Measurements from ENCODE around the gene TSPEAR.

The TSPEAR gene
- 0 reads per million in 2 donors for total RNA-seq

DNA sequence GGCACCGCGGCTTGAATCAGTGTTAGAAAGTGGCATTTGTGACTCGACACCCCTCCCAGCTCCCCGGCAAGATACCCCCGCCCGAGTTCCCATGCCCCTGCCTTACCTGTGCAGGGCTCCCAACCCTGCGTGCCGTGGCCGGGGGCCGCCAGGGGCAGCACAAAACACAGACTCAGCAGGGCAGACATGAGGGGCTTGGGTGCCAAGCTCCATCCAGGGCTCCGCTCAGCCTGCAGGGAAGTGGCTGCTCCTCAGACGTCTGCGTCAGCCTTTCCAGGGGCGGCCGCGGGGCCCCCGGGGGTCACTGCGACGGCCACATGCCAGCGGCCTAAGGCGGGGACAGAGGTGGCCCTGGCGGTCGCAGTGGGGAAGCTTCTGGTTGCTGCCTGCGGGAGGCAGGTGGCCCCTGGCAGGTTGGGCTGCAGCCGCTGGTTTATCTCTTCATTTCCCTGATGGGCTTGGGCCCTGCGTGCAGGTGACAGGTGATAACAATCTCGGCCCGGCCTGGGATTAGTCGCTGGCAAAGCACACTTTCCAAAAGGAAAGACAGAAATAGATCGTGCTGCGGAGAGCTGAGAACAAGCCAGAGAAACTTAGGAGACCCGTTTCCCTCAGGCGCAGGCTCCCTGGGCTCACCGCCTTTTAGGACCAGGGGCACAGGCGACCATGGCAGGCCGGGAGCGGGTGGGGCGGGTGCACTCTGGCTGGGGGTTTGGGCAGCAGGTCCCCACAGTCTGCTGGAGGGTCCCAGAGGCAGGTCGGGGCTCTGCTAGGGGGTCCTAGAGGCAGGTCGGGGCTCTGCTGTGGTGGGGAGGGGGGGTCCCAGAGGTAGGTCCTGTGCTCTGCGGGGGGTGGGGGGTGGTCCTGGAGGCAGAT lies at the start of gene TSPEAR:
Gene TSPEAR (minus strand): TSS at position 246 of the 876 bp plus-strand sequence. CDS start 58 bp downstream, at position 188.
- DNase-seq = no peak

DNA sequence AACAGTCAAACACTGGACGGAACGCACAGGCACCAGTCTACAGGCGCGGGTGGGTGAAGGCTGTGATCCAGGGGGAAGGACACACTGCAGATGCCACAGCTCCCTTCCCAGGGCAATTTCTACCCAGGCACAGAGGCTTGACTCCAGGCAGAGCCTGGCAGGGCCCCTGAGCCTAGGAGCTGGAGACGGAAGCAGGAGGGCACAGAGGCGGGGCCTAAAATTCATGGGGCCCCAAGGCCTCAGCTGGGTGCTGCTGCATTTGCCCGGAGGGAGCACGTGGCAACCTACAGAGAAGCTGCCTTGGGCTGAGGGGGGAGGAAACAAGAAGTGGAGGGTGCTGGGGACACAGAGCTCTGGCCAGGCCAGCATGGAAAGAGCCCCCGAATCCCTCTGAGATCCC lies 49.0 kb upstream of the TSPEAR start:
- DNase-seq = no peak

DNA sequence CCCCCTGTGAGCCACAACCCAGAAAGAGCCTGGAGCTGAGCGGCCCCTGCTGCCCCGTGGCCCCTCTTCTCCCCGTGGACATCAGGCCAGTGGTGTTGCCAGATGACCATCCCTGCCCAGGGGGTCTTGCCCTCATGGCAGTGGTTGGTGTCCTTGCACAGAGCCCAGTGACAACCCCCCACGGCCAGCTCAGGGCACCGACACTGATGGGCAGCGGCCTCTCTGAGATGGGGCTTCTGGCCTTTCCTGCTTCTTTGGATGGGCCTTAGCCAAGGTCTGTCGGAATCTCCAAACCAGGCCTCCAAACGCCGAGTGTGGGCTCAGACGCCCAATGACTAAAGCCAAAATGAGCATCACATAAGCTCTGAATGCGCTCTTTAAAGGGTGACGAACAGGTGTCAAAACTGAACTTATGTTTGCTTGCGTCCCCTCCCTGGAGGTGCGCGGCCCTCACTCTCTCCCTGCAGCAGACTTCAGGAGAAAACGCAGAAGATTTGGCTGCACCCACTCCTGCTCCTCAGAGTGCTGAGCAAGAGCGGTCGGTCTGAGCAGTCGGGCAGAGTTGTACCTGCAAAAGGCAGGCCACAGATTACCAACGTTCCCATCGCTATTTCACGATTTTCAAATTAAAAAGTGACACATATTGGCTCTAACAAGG lies 48.4 kb upstream of the TSPEAR start:
- no peak for DNase-seq

DNA sequence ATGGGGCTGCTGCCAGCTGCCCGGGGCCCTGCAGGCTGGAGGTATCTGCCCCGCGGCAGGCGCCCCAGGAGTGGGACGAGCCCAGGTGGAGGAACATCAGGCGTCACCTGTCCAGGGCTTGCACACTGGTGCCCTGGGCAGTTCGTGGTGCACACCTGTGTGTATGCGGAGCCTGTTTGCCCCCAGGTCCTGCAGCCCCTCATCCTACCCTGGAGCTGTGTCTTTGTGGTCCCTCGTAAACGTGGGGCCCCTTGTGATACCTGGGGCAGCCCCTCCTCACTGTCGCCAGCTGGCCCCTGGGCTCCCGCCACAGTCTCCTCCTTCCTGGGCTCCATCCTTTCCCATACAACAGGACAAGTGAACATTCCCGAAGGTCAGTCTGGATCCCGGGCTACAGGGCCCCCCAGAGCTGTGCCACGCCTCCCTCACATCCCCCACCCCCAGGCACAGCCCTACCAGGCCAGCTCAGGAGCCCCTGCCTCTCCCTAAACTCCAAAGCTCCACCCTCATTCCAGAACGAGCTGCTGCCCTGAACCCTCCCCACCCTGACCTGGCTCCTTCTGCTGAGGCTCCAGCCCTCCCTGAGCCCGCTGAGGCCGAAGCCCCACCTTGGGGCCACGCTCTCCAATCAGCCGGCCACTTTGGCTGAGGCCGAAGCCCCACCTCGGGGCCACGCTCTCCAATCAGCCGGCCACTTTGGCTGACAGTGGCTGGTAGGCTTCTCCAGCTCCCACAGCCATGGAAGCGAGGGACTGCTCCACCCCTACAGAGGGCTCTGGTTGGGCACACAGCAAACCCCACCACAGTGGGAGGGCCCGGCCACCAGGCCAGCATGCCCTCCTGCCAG lies 47.6 kb upstream of the TSPEAR start:
- DNase-seq = no peak

DNA sequence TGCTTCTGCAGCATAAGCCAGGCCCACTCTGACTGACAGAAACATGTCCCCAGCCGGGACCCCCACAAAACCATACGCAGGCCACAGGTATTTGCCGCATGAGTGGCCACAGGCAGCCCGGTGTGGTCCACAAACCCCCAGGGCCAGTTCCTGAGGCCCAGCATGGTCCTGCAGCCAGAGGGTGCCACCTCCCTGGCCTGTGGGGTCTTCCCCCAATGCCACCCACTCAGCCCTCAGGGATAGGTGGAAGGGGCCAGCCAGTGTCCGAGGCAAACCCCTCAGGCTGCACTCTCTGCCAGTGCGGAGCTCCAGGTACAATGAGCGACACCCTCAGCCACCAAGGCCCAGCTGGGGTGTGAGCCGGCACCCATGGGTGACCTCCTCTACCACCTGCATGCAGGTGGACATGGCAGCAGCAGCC lies 46.8 kb upstream of the TSPEAR start:
- DNase-seq = no peak

DNA sequence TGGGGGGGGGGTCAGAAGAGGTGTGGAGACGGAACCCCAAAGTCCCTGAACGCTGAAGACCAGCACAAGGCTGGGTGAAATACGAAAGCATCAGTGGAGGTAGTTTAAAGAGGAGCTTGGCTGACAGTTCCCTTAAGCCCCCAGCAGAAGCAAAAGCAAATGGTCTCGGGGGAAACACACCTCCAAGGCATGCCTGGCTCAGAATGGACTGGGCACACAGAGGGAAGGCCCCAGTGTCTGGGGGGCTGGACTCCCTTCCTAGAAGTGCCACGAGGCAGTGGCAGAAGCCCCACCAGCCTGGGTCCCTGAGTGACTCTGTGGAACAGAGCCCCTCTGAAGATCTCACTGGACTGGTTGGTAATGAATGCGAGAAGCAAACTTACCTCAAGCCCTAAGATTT lies 46.4 kb upstream of the TSPEAR start:
- no peak for DNase-seq

DNA sequence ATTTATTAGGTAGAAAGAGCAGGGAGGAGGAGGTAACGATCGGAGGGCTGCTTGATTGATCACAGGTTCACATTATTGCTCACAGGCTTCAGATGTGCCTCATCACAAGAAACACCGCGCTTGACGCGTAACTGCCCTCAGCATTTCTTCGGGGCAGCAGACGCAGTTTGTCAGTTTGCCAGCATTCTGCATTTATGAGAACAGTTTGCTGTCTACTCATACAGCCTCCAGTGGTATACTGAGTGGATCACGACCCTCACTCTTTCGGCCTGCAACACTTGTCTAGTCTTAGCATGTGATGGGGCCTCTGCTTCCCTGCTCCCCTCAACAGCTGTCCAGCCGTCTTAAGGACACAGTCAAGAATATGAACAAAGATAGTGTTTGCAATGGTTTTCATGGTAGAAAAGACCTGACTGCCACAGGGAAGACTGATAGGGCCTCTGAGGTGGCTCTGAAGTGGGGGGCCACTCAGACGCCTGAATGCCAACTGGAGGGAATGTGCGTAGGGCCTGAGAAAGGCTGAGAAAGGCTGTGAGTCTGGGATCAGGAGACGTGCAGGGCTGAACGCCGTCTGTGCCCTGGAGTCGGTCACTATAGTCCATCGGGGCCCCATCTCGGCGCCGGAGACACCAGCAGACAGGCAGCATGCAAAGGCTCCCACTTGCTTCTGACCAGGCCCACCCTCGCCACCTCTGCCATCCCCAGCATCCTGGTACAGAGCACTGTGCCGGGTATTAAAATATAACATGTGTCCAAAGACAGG lies 45.2 kb upstream of the TSPEAR start:
- no peak for DNase-seq

DNA sequence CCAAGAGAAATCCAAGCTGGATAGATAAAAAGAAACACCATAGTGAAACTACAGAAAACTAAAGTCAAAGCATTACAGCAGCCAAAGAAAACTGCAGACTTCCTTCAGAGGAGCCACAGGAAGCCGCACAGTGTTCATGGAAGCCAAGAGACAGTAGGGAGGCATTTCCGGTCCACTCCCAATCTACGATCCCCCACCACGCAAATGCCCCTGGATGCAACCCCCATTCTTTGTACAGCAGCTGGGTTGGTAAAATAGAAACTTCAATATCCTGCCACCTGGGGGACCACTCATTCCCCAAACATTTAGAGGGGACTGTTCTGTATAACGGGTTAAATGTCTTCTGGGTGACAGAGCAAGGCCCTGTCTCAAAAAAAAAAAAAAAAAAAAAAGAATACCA lies 43.9 kb upstream of the TSPEAR start:
- no peak for DNase-seq

DNA sequence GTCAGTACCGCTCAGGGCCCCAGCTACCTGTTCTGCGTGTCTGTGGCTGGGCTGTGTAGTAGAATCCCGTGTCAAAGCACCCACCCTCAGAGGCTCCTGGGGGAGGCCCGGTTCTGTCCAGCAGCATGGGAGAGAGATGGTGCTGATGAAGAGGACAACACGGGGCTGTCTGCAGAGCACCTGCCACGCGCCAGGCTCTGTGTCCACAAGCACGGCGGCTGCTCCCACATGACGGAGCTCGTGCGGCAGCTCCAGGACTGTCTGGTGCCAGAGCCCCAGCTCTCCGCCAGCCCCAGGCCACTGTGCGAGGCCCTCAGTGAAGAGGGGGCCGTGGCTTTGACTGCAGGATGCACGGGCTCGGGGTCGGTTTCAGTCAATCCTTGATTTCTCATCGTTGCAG lies 42.0 kb upstream of the TSPEAR start:
- no peak for DNase-seq

DNA sequence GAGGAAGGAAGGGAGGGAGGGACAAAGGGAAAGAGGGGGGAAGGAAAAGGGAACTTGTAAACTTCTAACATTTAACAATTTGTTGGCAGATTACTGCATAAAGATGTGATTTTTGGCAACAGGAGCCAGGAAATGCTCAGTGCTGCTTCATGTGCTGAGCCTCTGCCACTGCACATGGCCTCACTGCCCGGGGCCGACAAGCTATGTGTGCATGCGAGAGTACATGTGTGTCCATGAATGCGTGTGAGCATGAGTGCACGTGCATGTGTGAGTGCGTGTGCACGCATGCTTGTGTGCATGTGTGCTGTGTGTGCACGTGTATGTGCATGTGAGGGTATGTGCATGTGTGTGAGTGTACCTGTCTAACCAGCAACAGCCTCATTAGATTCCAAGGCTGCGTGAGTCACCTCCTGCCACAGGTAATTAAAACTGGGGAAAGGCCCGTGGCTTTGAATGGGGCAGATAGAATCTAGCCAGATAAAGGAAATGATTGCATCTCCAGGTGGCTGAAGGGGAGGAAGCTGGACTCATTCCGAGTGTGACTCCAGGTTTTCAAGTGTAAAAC lies 41.4 kb upstream of the TSPEAR start:
- DNase-seq = no peak

DNA sequence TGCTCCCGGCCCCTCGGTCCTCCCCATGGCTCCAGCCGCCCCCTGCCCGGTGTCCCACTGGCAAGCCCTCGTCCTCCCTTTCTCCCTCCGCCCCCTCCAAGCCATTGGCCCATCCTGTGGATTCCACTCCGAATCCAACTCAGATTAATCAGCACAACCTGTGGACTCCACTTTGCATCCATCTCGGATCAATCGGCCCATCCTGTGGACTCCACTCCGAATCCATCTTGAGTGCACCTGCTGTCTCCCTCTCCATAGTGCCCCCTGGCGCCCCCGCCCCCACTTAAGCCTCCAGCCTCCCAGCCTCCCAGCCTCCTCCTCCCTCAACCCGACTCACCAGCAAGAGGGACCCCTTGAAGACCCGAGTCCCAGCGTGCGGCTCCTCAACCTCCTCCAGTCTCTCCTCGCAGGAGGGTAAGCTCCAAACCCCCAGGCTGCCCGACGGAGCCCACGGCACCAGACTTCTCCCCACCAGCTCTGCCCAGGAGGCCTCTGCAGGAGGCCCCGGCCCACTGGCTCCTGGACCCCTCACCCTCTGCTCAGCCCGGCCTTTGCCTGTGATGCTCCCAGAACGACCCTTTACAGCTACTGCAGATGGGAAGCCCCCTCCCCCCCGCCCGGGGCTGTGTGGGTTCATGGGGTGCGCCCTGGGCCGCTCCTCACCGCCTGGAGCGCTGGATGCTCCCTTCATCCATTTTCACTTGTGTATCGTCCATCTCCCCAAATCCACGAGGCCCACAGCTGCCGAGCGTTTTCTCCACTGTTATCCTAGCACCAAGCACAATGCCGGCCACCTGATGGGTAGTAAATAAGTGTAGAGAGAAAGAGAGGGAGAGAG lies 40.6 kb upstream of the TSPEAR start:
- no peak for DNase-seq

DNA sequence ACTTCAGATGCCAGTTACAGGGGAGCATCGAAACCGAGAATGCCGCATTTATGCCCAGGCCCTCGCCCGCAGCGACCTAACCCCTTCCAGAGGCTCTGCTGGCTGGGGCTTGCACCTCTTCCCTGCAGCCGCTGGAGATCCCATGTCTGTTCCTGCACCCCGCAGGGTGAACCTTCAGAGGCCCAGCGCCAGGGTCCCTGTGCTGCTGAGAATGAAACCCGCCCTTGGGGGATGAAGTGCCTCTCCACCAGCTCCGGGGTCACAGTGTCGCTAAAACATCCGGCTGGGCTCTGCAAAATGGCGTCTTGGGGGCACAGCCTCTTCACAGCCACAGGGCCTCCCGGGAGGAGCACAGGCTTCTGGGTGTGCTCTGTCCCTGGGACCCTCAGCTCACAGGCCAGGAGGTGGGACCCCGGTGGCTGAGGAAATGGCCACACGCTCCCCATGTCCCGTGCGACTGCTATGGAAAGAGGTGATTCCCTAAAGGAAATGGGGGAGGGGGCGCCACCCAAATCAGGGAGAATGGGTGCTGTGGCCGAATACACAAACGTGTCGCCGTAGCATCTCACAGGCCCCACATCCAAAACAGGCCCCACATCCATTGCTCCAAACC lies 39.9 kb upstream of the TSPEAR start:
- DNase-seq = no peak

DNA sequence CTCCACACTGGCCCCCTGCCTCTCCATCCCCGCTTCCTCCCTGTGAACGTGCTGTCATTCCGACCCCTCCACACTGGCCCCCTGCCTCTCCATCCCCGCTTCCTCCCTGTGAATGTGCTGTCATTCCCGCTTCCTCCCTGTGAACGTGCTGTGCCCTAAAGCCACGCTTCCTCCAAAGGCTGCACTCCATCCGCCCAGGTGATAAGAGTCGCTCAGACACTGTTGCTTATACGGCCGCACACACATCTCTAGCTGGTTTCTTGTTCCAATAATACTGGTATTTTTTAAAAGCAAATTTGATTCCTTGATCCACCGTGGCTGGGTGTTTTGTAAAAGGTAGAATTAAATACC lies 39.3 kb upstream of the TSPEAR start:
- DNase-seq = no peak

DNA sequence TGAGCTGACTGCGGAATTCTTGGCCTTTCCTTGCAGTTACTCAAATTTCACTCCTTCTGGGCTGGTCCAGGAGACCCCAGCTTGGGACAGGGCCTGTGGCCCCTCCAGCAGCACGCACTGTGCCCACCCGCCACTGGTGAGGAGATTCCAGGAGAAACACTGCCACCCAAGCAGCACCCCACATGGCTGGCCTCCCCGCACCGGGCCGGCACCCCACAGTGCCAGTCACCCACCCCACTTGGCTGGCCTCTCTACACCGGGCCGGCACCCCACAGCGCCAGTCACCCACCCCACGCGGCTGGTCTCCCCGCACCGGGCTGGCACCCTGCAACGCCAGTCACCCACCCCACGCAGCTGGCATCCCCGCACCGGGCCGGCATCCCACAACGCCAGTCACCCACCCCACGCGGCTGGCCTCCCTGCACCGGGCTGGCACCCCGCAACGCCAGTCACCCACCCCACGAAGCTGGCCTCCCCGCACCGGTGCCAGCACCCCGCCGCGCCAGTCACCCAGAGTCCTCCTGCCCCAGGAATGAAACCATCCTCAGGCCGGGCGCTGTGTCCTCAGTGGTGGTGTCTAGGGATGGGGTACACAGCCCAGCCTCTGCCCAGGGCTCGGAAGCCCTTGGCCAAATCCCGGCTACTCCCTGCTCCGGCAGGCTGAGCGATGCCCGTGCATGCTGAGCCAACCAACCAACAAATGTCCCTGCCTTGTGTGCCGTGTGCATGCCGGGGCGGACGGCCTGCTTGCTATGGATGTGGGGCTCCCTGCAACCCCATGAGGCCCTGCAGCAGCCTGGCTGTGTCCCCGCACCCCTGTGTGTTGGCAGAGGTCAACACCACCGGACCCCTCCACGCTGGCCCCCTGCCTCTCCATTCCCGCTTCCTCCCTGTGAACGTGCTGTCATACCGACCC lies 38.6 kb upstream of the TSPEAR start:
- no peak for DNase-seq

DNA sequence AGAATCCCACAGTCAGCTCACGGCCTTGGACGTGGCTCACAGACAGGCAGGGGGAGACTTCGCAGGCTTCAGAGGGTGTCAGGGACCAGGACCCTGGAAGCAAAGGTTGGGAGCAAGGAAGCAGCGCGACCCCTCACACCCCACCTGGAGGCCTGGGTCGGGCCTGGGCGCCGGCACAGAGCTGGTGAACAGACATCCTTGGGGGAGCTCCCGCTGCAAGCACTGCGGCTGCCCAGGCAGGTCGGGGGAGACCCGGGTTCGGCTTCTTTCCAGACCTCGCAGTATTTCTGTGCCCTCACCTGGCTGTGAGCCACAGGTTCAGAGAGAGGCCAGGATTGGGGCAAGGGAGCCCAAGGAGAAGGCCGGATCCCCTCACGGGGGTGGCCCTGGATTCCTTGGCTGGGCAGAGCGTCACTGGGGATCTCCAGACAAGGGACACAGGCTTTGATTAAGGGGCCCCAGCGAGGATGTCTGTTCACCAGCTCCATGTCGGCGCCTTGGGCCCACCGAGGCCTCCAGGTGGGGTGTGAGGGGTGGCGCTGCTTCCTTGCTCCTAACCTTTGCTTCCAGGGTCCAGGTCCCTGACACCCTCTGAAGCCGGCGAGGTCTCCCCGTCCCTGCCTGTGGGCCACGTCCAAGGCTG lies 37.9 kb upstream of the TSPEAR start:
- DNase-seq = no peak

DNA sequence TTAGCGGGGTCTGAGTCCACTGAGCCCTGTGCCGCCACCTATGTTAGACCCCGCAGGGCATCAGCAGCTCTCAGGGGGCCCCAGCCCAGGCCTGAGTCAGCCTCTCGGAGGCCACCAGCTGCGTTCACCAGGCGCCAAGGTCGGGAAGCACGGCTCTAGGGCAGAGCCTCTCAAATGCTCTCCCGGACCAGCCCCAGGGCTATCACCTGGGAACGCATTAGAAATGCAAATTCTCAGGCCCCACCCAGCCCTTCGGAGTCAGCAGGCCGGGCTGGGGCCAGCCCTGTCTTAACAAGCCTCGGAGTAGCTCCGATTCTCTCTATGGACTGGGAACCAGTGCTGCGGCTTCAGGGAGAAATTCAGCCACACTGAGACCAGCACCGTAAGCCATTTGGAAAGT lies 37.2 kb upstream of the TSPEAR start:
- DNase-seq = no peak

DNA sequence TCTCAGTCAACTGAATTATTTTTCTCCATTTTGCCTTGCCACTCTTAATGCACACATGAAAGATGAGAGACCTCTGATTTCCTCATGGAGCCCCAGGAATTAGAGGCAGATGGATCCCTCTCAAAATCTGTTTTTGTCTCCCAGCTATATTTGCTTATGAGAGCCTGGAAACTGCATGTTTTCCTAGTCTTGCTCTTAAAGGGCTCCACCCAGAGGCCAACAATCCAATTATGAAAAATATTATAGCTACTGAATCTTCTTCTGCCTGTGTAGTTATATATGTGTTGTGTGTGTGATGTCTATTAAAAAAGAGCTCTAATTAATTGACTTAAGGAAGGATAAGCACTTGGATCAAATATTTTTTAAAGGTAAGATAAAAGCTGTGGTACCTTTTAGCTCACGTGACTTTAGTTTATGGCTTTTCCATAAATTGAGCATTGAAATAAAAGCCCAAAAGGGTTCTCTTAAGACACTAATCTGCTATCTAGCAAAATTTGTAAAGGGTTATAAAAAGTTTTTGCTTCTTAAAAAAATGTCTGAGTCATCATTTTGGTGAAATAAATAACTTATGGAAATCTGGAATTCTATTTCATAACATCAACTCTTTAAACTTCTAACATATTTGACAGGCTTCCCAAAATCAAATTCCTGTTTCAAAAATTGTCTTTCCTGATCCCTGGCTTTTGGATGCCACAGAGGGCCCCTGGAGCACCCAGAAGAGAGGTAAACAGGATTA lies 31.2 kb upstream of the TSPEAR start:
- DNase-seq = no peak

DNA sequence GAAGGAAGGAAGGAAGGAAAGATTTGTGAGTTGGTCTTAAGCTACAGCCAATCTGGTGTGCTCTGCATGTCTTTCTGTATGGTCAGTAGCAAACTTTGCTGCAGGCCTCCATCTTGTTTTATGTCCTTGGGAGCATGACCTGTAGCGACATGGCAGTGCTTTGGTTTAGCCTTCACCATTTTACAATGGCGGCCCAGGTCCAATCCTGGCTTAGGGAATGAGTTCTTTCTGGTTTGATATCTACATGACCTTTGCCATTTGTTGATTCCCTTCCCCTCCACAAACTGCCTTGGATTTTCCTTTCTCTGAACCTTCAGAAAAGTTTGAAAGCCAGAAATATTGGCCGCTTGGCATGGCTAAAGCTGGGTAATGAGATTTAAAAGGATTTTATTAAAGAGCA lies 30.5 kb upstream of the TSPEAR start:
- no peak for DNase-seq

DNA sequence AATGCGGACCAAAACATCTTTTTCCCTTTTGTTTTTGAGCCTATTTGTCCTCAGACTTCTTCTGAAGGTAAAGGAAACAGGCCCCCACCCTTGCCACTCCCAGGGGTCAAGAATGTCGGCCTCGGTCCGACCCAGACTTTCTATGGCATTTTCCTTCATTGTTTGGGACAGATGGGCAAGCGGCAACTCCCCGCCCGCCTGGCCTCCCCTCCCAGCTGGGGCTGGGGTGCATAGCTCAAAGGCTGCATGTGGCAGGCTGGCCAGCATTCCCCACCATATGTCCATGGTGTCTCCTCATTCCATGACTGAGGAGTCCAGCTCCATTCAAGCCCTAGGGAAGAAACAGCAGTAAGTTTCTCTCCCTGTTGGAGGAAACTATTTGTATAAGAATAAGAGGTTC lies 29.4 kb upstream of the TSPEAR start:
- no peak for DNase-seq

Data from T-helper 9 cell (primary cell).